Sigmoid colon (tissue), 4 donors: ENCODE data around the gene CHKB.

Experiments used
- EP300 ChIP-seq, 4 donors: sonication (generic); formaldehyde crosslinking; IDR thresholded peaks; one replicate each; pipeline ENCODE4 v1.6.1; 2017; ENCODE audit warnings: antibody characterized with exemption in 4 of 4
- POLR2A ChIP-seq, 2 donors: fragments of 450-650 bp; IDR thresholded peaks; one replicate each; pipeline ENCODE4 v1.6.1; 2016; ENCODE audit warnings: antibody characterized with exemption in 2 of 2, mild to moderate bottlenecking in 2 of 2, moderate library complexity in 2 of 2
- POLR2AphosphoS5 ChIP-seq, 4 donors: sonication (generic); formaldehyde crosslinking; IDR thresholded peaks; one replicate each; pipeline ENCODE4 v1.6.1; 2017; ENCODE audit warnings: antibody characterized with exemption in 4 of 4
- TF ChIP-seq, protein P1 (sequence below), 4 experiments: fragments of 450-650 bp in 3 of 4; fragments of 200-600 bp in 1 of 4; IDR thresholded peaks; one replicate each; pipeline ENCODE4 v1.5.1; 2016 to 2019; ENCODE audit warnings: antibody characterized with exemption in 4 of 4, mild to moderate bottlenecking in 3 of 4, moderate library complexity in 2 of 4

DNA sequence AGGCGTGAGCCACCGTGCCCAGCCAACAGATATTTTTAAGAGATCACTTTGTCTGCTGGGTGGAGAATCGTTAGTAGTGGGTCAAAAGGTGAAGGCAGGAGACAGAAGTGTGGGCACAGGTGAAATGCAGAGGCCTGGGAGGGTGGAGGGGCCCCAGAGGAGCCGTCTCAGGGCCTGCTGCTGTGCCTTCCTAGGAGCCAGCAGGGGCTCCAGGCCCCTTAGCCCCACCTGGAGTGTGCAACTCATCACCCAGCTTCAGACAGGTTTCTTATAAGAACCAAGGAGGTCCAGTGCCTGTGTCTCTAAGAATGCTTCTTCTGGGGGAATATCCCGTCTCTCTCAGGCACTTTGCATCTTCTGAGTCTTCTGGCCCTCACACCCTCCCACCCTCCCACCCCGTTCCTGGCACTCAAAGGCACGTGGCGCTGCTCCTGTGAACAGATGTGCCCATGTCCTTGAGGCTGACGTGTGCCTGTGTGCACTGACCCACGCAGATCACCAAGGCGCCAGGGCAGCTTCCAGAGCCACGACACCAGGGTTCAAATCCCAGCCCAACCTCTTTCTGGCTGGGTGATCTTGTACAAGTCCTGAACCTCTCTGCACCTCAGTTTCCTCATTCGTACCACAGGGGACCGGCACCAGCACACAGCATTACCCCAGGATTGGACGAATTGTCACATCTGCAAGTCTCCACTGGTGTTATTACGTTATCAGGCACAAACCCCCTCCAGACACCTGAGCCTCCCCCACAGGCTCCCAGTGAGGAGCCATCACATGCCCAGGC lies 41.9 kb upstream of the CHKB start:
- TF ChIP-seq POLR2AphosphoS5 (IDR thresholded peaks at IDR 0.05) = no peak
- TF ChIP-seq, protein P1, sequence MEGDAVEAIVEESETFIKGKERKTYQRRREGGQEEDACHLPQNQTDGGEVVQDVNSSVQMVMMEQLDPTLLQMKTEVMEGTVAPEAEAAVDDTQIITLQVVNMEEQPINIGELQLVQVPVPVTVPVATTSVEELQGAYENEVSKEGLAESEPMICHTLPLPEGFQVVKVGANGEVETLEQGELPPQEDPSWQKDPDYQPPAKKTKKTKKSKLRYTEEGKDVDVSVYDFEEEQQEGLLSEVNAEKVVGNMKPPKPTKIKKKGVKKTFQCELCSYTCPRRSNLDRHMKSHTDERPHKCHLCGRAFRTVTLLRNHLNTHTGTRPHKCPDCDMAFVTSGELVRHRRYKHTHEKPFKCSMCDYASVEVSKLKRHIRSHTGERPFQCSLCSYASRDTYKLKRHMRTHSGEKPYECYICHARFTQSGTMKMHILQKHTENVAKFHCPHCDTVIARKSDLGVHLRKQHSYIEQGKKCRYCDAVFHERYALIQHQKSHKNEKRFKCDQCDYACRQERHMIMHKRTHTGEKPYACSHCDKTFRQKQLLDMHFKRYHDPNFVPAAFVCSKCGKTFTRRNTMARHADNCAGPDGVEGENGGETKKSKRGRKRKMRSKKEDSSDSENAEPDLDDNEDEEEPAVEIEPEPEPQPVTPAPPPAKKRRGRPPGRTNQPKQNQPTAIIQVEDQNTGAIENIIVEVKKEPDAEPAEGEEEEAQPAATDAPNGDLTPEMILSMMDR (IDR thresholded peaks at IDR 0.05) = no peak
- no peak for TF ChIP-seq POLR2A (IDR thresholded peaks at IDR 0.05)
- TF ChIP-seq EP300 (IDR thresholded peaks at IDR 0.05) = no peak
